GM18499 (cell line): ENCODE results near the gene CWC25.

Experiments used
- ATAC-seq: cut with Tn5 transposase; IDR thresholded peaks from one replicate; pipeline ENCODE4 v1.9.1; 2021; ENCODE audit warnings: moderate number of reproducible peaks; ENCODE audit not compliant: insufficient read depth, unreplicated experiment

The CWC25 gene

DNA sequence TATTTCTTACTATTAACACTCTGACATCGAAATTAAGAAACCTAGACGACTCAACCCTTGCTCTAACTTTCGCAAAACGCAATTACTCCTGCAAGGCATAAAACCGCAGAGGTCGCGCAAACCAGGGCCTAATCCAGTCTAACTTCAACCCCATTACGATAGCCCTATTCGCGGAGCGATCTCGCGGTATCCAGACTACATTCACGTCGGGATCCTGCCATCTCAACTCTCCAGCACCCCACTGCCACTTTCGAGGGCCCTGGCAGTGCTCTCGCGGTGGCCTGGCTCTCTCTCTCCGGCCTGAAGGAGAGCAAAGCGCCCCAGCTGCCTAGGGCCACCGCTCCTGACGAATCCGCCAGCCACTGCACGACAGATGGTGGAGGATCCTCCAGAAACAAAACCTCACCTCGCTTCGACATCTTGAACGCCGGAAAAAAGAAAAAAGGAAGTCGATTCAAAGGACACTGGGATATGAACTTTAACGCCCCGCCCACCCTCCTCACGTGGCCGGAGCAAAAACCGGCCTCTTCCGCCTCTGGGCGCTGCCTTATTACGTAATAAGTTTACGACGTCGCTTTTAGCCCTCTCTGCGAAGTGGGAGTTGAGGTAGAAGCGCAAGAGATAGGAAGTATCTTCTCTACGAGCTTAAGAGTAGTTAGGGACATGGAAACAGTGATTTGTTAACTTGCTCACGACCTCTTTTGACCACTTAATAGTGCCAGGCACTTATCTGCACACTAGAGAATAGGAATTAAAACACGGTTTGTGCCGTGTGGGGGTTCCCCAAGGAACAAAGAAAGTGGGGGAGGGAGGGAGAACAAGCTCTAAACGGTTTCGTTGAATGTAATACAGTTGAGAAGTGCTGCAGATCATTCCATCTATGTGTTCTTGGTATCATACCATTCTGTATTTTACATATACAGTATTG is 28.4 kb upstream of the CWC25 start, which contains the start of gene RPL23:
Gene RPL23, minus strand, starts transcription at position 430 of the 928 bp plus-strand sequence. Its CDS starts 11 bp downstream, at position 419.
- peak; percentile 39 for ATAC-seq

DNA sequence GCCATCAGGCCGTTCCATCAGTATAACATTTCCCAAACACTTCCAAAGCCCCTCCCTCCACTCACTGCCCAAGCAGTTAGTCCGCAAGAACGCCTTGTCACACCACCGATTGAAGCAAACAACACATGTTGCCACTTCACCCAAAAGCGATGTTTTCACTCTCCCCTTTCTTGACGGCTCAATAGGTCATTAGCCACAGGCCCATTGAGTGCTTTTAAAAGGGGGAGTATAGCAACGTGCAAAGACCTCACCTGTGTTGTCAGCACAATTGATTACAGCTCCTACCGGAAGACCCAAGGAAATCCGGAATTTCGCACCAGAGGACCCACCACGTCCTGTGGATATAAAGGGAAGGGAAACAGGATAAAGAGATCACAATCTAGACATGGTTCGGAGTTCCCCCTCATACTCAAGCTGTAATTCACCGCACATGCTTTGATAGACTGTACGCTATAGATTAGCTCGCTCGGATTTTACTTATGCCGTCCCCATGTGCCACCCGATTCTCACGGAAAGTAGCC is 27.7 kb upstream of the CWC25 start:
- ATAC-seq: no peak

DNA sequence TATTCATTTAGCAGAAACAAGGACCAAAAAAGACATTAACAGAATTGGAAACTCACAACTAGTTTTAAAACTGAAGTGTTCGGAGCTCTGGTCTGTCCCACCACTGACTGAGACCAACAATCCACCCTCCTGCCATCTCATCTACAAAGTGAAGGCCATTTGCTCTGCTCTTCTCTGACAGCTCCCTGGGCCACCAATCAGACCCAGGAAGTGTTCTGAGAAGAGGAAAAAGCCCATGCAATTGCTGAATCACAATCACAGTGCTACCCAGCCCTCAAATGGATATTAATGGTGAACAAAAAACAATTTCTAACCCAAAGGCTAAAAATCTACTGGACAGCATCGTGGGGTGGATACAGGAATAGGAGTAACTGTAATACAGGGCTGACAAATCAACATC is 26.3 kb upstream of the CWC25 start:
- no peak for ATAC-seq

DNA sequence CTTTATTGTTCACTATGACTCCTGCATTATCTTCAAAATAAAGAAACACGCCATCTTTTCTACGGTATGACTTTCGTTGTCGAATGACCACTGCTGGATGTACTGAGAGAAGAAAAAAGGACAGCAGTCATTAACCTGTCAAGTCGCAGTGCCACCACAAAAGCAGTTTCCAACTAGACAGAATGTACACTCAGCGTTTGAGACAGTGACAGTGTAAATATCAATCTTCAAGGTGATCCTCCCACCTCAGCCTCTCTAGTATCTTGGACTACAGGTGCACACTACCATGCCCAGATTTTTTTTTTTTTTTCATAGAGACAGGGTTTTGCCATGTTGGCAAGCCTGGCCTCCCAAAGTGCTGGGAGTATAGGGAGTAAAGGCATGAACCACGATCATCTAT is 25.3 kb upstream of the CWC25 start:
- ATAC-seq: no peak

DNA sequence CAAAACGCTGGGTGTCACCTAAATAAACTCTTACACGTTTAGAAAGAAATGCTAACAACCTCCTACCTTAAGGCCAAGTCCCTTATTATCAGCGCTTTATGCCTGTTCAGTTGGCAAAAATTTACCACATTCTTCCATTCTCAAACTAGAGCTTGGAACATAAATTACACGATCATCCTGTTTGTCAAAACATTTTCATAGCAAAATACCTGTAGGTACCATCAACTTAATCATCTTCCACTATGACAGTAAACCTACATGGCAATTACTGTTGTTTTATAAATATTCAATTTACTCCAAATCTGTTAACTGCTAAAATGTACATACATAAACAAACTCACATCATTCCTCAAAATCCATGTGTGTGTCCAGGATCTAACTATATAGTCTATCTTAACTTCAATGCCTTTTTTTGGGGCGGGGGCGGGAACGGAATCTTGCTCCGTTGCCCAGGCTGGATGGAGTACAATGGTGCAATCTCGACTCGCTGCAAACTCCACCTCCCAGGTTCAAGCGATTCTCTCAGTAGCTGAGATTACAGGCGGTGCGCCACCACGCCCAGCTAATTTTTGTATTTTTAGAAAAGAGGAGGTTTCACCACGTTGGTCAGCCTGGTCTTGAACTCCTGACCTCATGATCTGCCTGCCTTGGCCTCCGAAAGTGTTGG is 24.0 kb upstream of the CWC25 start:
- no peak for ATAC-seq

DNA sequence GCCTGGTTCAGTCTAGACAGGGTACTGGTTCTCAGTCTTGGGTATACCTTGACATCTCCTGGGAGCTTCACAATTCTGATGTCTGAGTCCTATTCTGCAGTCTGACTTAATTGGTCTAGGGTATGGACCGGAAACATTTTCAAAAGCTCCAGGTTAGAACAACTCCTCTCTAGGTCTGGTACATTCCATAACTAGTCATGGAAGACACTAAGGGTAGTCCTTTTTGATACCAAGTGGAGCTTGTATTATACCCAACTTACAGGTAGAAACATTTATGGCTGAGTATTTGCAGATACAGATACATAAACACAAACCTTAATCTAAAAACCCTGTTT is 23.4 kb upstream of the CWC25 start:
- no peak for ATAC-seq

DNA sequence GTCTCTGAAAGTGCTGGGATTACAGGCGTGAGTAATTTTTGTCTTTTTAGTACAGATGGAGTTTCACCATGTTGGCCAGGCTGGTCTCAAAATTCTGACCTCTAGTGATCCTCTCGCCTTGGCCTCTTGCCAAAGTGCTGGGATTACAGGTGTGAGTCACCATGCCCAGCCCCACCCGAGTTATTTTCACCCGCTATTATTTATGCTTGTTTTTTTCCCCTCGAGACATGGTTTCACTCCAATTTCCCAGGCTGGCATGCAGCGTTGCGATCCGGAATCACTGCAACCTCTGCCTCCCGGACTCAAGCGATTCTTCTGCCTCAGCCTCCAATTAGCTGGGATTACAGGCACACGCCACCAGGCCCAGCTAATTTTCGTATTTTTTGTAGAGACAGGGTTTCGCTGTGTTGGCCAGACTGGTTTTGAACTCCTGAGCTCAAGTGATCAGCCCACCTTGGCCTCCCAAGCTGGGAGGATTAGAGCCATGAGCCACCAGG is 19.2 kb upstream of the CWC25 start:
- no peak for ATAC-seq

DNA sequence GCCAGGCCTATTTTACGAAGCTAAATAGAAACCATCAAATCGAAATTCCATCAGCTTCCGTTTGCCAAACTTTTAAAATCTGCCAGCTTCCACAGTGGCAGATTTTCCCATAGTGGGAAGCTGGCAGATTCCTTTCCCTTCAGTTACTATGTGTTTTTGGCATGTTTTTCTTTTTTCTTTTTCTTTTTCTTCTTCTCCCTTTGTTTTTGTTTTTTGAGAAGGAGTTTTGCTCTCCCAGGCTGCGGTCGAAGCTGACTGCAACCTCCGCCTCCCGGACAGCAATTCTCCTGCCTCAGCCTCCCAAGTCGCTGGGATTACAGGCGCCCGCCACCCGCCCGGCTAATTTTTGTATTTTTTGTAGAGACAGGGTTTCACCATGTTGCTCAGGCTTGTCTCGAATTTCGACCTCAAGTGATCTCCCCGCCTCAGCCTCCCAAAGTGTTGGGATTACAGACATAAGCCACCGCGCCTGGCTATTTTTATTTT is 684 bp upstream of the CWC25 start:
- no peak for ATAC-seq

DNA sequence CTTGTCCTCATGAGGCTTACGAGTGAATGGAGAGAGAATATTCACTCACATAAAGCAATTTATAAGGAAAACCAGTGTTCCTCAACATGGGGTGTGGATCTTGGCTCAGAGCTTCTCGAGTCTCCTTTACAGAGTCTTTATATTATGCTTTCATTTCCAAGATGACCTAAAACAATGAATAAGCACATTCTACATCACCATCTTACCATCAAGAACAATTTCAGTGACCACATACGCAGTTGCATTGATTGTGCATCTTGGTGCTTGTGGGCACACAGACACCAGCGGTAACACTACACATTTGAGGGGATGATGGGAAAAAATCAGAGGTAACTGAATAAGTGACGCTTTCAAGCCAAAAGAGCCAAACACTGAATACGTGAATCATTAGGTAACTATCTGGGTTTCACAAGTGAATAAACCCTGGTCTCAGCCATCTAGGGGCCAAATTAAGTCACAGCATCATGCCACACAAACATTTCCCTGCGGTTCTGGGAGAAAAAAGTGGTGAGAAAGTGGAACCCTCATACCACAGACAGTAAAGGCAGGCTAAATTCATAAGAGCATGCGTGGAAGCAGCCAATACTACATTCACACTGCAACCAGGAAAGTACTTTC is 9.4 kb downstream of the CWC25 start:
- no peak for ATAC-seq

DNA sequence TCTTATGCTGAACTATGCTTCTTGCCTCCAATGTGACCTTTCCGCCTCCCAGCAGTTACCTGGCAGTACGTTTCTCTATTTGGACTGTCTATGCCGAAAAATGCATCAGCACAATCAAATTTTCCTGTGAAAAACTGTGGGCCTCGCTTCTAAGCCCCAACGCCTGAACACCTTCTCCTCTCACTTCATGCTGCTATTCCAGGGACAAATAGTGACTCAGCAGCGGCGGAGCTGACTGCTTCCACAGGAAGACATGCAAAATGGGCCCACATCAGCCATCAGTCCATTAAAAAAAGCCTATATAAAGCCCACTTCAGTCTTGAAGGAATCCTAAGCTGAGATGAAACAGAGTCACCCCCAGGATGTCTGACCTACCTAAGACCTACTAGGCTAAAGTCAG is 15.3 kb downstream of the CWC25 start:
- ATAC-seq: no peak

DNA sequence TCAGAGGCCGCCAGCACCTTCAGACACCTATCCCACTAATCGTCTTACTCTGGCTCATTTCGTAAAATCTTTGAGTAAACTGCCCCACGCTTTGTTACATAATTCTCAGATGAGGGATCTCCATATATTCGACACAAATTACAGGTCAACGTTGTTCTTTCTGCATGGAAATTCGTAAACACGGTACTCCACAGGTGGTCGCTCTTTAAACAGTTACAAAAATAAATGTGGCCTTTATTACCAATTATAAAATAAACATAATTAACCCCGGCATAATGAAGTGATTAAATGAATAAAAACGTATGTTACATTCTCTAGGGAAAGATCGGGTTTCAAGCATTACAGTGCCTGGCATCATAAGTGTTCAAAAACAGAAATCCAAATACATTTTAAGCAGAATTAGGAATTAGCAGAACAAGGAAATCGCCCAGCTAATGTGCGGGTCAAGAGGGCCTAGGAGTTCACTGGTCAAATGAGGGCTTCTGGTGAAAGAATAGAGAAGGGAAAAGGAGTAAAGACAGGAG is 24.8 kb downstream of the CWC25 start:
- no peak for ATAC-seq

DNA sequence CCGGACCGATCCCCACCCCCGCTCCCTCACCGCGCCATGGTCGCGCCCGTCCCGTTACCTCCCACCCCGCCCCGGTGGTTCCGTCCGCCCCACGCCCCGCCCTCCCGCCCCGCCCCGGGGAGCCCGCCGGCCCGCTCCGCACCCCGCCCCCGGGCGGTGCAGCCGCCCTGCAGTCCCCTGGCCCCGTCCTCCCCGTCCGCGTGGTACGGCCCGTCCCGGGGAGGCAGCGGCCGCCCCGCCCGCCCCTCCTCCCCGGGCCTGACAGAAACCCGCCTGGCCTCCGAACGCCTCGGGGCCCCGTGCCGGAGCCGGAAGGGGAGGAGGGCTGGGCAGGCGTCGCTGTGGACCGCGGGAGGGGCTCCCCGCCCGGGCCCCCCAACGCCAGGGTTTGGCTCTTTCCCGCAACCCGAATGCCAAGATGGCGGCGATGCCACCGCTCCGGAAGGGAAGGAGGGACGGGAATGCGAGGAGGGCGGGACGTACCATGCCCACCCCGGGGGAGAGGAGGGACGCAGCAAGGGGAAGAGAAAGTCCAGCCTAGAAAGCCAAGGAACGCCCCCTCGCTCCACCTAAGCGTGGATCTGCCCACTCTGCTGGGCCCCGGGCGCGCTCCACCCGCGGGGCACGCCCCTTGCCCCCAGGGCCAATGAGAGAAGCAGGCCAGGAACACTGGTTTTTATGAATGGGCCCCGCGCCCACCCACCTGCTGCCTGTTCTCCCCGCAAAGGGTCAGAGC is 25.5 kb downstream of the CWC25 start, which contains the start of gene PIP4K2B:
Gene PIP4K2B, minus strand, starts transcription at position 56 of the 736 bp plus-strand sequence. CDS start 132 bp downstream, outside the sequence.
- ATAC-seq: peak; percentile 62

DNA sequence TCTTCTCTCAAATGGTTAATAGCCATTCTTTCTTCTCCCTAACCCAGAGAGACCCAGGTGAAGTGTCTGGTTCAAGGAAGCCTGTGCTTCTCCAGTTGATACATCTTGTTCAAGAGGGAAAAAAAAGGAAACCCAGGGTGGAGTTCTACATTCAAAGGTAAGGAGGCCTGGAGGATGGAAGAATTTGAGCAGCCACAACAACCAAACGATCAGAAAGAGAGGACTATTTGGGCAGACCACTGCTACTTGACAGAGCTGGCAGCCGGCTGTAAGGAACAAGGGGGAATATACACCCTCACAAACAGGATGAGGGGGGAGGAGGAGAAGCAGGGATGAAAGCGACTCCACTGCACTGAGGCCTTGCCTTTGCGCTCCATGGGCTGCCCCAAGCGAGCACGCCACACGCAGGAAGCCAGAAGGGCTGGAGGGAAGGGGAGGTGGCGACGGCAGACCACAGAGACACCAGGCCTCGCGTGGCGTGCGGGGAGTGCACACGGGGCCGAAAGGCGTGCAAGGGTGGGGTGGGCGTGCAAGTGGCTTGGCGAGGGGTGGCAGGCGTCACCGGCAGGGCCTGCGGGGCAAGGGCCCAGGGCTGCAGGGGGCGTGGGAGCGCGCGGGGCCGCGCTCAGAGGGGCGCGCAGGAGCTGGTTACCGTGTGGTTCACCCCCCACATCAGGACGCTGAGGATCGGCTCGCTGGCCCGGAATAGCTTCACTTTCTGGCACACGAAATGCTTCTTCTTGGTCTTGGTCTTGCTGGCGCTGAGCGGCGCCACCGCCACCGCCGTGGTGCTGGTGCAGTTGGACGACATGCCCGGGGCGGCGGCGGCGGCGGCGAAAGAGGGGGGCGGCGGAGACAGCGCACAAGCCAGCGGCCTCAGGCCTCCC is 26.3 kb downstream of the CWC25 start:
- peak; percentile 11 for ATAC-seq

DNA sequence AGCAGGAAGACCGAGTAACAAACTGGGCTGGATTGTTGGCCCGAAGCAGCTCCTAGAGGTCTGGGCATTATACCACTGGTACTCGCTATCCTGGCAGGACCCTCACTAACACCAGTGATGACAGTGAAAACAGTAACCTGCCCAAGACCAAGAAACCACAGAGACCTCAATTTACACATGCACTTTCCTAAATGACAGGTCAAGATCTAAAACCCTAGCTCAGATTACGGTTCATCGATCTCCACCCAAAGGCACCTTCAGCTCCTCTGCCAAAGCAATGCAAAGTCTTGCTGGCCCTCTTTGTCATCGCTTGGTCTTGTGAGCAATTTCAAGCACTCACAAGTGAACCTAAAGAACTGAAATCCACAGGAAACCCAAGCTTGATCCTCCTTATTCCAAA is 27.3 kb downstream of the CWC25 start:
- ATAC-seq: no peak

DNA sequence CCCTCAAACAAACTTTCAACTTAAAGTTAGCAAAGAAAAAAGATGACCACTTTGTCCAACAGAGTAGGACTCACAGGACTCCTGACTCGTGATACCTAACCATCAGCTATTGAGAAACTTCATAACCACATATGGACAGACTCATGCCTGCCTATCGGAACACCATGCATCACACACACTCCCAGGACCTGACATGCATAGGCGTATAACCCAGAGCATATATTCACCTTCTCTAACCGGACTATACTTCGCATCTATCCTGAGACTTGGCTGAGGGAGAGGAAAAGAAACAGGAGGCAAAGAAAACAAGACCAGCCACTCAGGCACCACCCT is 28.0 kb downstream of the CWC25 start:
- no peak for ATAC-seq

DNA sequence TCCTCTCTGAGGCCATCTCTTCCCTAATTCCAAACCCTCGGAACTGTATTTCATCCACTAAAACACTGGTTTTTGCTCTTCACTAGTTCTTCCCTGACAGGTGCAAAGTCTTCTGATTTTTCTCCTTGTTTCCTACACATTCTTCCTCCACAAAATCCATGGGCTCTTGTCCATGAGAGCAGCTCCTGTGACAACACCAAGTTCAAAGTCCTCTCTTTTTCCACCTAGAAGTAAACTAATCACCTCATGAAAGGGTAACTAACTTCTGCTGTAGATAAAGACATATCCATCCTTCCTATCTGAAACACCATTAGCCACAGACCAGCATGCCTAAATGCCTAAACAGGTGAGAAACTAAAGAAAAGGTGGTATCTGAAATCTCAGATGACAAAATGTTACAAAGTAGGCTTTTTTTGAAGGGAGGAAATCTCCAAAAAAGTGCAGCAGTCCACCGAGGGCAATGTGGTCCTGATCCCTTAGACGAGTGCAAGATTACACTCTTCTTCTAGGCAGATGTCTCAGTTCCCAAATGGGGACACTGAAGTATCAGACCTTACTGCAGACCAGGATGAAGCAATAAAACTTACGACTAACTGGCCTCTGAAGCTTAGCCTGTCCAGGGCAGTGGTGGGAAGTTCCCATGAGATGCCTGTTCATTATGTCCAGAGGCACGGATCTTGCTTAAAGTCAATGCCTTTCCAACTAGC is 28.5 kb downstream of the CWC25 start:
- ATAC-seq: no peak

DNA sequence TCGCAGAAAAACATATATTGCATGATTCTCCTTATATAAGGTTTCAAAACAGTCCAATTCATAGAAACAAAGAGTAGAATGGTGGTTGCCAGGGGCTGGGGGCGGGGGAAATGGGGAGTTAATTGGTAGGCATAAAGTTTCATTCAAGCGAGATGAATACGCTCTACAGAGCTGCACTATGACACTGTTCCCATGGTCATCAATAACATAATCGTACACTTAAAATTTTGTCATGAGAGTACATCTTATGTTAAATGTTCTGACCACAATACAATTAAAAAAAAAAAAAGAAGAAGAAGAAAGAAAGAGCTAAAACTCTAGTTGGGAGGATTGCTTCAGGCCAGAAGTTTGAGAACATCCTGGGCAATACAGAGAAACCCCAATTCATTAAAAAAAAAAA is 30.9 kb downstream of the CWC25 start:
- no peak for ATAC-seq

DNA sequence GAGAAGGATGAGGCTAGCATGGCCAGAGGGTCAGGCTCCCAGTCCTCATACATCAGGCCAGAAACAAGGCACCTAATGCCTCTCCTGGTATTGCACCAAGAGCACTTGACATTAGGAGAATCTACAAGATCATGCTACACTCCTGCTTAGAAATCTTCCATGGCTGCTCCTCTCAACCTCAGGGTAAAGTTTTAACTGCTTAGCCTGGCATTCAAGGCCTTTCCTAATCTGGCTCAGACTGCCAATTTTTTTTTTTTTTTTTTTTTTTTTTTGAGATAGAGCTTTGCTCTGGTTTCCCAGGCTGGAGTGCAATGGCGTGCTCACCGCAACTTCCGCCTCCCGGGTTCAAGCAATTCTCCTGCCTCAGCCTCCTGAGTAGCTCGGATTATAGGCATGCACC is 34.0 kb downstream of the CWC25 start:
- ATAC-seq: no peak
